ENCODE data around the gene UBASH3A.

The UBASH3A gene

DNA sequence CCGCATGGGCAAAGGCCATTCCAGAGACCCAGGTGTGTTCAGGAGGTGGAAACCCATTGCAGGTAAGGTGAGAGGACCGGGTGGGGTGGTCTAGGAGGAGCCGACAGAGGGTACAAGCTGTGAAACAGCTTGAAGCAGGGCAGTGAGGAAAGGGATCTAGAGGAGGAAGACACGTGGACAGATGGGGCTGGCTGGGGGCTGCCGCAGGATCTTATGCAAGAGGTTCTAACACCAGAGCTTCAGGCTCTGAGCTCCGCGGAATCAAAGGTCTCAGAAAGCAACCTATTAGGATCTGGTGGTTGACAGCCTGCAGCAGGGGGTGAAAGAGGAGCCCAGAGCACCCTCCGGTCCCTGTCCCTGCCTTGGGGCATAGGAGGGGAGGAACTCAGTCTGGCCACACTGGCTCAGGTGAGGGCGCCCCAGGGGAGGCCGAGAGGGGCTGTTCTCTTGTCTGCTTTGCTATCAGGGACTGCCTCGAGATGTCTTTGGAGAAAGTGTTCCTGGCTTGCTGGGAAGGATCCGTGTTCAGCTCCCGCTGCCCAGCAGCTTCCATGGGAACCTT, 39.3 kb upstream of the UBASH3A start:
- no peak overlapping the region for H3K4me3 ChIP-seq
- intact Hi-C loops (cut with DNase I; ENCODE audit: low total_unique reads) = no loop called here
- H3K27ac ChIP-seq = no peak overlapping the region

DNA sequence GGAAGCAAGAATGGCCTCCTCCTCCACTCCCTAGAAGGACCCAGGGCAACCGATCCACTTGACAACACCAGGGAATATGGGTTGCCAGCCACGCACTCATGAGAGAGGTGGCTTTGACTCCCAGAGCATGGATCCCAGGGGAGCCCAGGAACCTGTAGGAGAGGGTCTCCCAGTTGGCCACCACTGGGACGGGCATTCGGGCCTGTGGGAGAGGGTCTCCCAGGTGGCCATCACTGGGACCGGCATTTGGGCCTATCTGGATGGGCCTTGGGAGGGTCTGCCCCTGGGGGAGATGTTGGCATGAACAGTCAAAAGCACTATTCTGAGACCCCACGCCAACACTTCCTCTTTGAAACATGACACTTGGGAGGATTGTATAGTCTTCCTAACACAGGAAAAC, 37.9 kb upstream of the UBASH3A start:
- H3K27me3 ChIP-seq = peaks cover 0 to 46% of the 10 kb centered on the region in 2 donors
- no peak for DNase-seq
- no peak overlapping the region for H3K4me3 ChIP-seq
- H3K4me1 ChIP-seq = no peaks in the 10 kb centered on the region
- TF ChIP-seq, protein P1, sequence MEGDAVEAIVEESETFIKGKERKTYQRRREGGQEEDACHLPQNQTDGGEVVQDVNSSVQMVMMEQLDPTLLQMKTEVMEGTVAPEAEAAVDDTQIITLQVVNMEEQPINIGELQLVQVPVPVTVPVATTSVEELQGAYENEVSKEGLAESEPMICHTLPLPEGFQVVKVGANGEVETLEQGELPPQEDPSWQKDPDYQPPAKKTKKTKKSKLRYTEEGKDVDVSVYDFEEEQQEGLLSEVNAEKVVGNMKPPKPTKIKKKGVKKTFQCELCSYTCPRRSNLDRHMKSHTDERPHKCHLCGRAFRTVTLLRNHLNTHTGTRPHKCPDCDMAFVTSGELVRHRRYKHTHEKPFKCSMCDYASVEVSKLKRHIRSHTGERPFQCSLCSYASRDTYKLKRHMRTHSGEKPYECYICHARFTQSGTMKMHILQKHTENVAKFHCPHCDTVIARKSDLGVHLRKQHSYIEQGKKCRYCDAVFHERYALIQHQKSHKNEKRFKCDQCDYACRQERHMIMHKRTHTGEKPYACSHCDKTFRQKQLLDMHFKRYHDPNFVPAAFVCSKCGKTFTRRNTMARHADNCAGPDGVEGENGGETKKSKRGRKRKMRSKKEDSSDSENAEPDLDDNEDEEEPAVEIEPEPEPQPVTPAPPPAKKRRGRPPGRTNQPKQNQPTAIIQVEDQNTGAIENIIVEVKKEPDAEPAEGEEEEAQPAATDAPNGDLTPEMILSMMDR (IDR thresholded peaks at IDR 0.05) = no peak
- H3K27ac ChIP-seq = no peak overlapping the region
- H3K9me3 ChIP-seq = no peaks in the 10 kb centered on the region
- intact Hi-C loops (cut with DNase I; ENCODE audit: low total_unique reads) = no loop called here
- no peaks in the 10 kb centered on the region for H3K36me3 ChIP-seq

More for the DNA sequence above, 39.3 kb upstream of the UBASH3A start:
- H3K36me3 ChIP-seq = no peaks in the 10 kb centered on the region
- H3K4me1 ChIP-seq = no peaks in the 10 kb centered on the region
- H3K27me3 ChIP-seq = peaks cover 0 to 44% of the 10 kb centered on the region in 2 donors
- H3K9me3 ChIP-seq = peaks cover 0 to 3% (median 0%) of the 10 kb centered on the region in 3 donors
- DNase-seq = no peak
- TF ChIP-seq, protein P1 (IDR thresholded peaks at IDR 0.05) = no peak

DNA sequence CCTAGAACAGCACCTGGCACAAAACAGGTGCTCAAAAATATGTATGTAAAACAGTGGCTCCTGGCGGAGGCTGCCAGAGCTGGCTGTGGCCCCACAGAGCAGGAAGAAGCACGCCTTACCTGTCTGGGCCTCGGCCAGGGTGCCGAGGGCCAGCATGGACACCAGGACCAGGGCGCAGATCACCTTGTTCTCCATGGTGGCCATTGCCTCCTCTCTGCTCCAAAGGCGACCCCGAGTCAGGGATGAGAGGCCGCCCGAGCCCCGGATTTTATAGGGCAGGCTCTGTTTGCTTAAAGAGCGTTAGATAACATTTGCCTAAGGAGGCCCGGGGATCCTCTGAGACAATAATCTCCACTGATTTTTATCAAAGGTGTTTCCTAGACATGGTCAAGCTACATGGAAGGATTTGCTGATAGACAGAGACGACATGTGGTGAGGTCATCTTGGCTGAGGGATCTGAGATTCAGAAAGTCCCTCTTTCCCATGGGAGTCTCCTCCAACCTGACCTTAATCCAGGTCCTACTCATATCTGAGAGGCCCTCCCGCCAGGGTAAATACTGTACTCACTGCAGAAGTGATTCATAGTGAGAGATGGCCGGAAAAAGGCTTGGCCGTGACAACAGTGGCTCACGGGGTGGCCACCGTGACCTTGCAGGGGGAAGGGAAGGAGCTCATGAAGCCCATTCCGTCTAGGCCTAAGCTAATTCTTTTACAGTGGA, 37.3 kb upstream of the UBASH3A start, which contains the start of gene TFF1:
Gene TFF1, minus strand, starts transcription at position 244 of the 719 bp plus-strand sequence. Its CDS starts 40 bp downstream, at position 204.
- no peak for DNase-seq
- no peak within 1 kb of the TSS for H3K27ac ChIP-seq
- peaks cover 0 to 48% of the 10 kb centered on the region in 2 donors for H3K27me3 ChIP-seq
- no peaks in the 10 kb centered on the region for H3K4me1 ChIP-seq
- TF ChIP-seq, protein P1 (IDR thresholded peaks at IDR 0.05) = no peak
- intact Hi-C loops (cut with DNase I; ENCODE audit: low total_unique reads) = no loop called here
- no peaks in the 10 kb centered on the region for H3K36me3 ChIP-seq
- H3K4me3 ChIP-seq = no peak within 1 kb of the TSS
- H3K9me3 ChIP-seq = no peaks in the 10 kb centered on the region

DNA sequence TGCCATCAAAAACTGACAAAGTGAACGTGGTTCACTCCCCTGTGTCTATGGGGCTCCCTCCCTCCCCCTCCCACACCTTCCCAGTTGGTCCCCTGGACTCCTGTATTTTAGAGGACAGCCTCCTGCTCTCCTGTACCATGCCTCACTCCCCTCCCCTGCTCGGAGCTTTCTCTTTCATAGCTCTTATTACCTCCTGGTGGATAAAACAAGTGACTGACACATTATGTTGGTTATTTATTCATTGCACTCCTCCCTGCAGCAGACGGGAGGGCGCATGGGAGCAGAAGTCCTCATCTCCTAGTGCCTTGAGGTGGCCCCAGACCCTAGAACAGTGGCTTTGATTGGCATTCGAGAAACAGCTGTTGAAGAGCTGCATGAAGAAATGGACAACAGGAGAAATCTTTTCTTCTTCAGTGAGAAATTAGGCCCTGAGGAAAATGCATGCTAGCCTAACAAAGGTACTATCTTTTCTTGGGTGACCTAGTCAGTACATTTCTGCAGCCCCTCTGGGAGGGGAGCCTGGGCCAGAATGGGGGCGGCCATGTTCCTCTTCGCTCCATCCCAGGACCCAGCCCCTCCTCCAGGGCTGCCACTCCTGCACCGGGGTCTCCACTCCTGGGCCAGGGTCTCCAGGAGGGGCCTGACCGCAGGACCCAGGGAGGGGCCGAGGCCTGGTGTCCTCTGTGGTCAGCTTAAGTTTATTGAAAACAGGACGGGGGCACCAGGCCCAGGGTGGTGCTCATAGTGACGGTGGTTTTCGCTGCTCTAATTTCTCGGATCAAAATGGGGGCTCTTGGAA, 36.1 kb upstream of the UBASH3A start:
- Histone ChIP-seq H3K36me3 (no peaks in the 10 kb centered on the region), H3K9me3 (no peaks in the 10 kb centered on the region), H3K27me3 (peaks cover 0 to 48% of the 10 kb centered on the region in 2 donors), H3K4me3 (no peak overlapping the region), H3K27ac (no peak overlapping the region), H3K4me1 (no peaks in the 10 kb centered on the region)
- DNase-seq = no peak
- TF ChIP-seq, protein P1 (IDR thresholded peaks at IDR 0.05) = no peak
- intact Hi-C loops (cut with DNase I; ENCODE audit: low total_unique reads) = no loop called here

DNA sequence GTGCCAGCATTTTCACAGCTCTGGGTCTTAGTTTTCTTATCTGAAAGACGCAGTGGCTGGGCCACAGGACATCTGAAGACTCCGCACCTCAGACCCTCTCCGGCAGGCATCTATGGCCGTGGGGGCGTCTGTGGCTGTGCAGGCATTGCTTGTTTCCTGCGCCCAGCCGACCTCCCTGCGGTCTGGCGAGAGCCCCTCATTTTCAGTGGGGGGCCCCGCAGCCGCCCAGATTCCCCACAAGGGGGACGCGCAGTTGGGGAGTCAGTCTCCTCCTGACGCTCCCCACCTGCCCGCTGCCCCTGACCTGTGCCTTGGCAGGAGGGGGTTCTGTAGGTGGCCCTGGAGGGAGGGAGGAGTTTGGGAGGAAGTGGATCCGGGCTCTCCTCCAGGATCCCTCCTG, 33.9 kb upstream of the UBASH3A start:
- H3K27ac ChIP-seq = no peak overlapping the region
- intact Hi-C loops (cut with DNase I; ENCODE audit: low total_unique reads) = no loop called here
- no peaks in the 10 kb centered on the region for H3K9me3 ChIP-seq
- DNase-seq = no peak
- peaks cover 0 to 47% of the 10 kb centered on the region in 2 donors for H3K27me3 ChIP-seq
- no peak overlapping the region for H3K4me3 ChIP-seq
- H3K4me1 ChIP-seq = no peaks in the 10 kb centered on the region
- TF ChIP-seq, protein P1 (IDR thresholded peaks at IDR 0.05) = no peak
- no peaks in the 10 kb centered on the region for H3K36me3 ChIP-seq
